Esophagus squamous epithelium (tissue), 4 donors: ENCODE results near the gene PIEZO1.
A peak's percentile ranks its signal among the peaks of the same experiment; 100 is the strongest.

Source experiments
- POLR2A ChIP-seq, 4 donors: fragments of 450-650 bp; IDR thresholded peaks; one replicate each; pipeline ENCODE4 v1.6.1; 2017; ENCODE audit warnings: antibody characterized with exemption in 4 of 4, mild to moderate bottlenecking in 4 of 4, moderate library complexity in 3 of 4
- TF ChIP-seq, protein P1 (sequence below), 6 experiments: fragments of 450-650 bp in 4 of 6; fragments of 200-600 bp in 2 of 6; sonication (generic) in 2 of 6; IDR thresholded peaks; one replicate each; pipeline ENCODE4 v1.5.1; 2016 to 2019; ENCODE audit warnings: antibody characterized with exemption in 6 of 6, mild to moderate bottlenecking in 4 of 6, moderate library complexity in 4 of 6

DNA sequence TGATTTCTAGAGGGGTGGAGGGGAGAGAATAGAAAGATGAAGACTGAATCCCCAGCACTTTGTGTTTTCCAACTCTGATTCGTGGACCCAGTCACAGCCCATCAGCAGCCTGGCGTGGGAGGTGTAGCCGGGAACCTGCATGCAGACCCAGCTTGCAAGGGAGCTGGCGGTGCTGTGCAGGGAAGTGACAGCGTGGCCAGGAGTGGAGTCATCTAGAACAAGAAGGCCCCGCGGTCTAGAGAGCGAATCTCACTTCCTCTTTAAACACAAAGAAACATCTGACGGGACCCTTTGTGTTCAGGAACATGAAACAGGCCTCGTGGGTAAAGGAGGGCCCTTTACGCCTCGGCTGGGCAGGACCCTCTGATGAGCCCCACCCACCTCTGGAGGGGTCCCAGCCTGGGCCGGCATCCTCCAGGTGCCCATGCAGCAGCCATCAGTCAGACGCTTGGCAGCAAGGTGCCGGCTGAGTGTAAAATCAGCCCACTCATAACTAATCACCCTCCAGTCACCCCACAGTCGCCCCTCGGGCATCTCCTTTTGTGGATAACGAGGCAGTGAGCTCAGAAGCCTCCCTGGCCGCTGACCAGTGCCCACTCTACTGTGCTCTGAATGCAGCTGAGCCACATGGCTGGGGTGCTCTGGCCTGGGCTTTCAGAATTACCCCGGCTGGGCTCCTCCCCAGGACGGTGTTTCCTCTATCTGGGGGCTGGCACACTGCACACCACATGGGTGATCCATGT, 103.1 kb downstream of the PIEZO1 start:
- TF ChIP-seq, protein P1, sequence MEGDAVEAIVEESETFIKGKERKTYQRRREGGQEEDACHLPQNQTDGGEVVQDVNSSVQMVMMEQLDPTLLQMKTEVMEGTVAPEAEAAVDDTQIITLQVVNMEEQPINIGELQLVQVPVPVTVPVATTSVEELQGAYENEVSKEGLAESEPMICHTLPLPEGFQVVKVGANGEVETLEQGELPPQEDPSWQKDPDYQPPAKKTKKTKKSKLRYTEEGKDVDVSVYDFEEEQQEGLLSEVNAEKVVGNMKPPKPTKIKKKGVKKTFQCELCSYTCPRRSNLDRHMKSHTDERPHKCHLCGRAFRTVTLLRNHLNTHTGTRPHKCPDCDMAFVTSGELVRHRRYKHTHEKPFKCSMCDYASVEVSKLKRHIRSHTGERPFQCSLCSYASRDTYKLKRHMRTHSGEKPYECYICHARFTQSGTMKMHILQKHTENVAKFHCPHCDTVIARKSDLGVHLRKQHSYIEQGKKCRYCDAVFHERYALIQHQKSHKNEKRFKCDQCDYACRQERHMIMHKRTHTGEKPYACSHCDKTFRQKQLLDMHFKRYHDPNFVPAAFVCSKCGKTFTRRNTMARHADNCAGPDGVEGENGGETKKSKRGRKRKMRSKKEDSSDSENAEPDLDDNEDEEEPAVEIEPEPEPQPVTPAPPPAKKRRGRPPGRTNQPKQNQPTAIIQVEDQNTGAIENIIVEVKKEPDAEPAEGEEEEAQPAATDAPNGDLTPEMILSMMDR (IDR thresholded peaks at IDR 0.05), result no peak
- peak in 1 of 4 donors; percentile 46 for TF ChIP-seq POLR2A (IDR thresholded peaks at IDR 0.05)
